ENCODE data around the gene HID1. TPM values are rescaled to one million over a fixed set of nuclear protein-coding genes. Genes with fewer than 3 reads are reported as not detected.
"Not testable (repeated sequence)": the region's sequence is repeated elsewhere in the genome, so short reads cannot be mapped to it uniquely, and the experiment has no call there.

Gene HID1
- total RNA-seq, 1 experiment from 2014 or later, result 0.16 TPM

DNA sequence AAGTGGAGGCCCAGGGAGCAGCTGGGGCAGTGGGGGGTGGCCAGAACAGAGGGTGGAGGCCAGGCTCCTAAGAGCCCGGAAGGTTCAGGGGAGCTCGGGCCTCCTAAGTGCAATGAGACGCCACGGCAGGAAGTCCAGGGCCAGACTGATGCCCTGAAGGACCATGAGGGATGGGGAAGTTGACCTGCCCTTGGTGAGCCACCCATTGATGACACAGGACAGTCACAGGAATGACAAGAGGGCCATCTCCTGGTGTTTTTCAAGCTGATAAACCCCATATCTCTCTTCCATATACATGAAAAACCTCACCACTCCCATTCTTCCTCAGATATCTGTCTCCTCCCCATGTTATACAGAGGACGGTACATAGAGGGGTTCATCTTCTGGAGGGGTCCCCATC lies 34.1 kb upstream of the HID1 start:
- Histone ChIP-seq H3K36me3 (peaks cover 30% of the 10 kb centered on the region), H3K4me3 (no peak overlapping the region), H3K27ac (no peak overlapping the region), H3K27me3 (replicated peaks) (no peaks in the 10 kb centered on the region), H3K4me1 (replicated peaks) (peaks cover under 1% of the 10 kb centered on the region), H3K9me3 (replicated peaks) (no peaks in the 10 kb centered on the region)
- no peak for DNase-seq (ENCODE audit: low read depth in 1 of 2, low spot score in 2 of 2)

DNA sequence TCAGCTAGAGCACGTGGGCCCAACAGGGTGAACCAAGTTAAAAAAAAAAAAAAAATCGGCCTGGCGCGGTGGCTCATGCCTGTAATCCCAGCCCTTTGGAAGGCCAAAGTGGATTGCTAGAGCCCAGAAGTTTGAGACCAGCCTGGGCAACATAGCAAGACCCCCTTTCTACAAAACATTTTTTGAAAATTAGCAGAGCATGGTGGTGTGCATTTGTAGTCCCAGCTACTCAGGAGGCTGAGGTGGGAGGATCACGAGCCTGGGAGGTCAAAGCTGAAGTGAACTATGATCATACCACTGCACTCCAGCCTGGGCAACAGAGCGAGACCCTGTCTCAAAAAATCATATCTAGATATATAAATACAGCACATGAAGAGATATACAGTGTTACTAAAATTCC lies 33.5 kb upstream of the HID1 start:
- DNase-seq (ENCODE audit: low read depth in 1 of 2, low spot score in 2 of 2); H3K27me3 ChIP-seq (replicated peaks); H3K4me3 ChIP-seq; H3K9me3 ChIP-seq (replicated peaks); H3K4me1 ChIP-seq (replicated peaks); H3K27ac ChIP-seq: not testable (repeated sequence)
- H3K36me3 ChIP-seq, result peaks cover 36% of the 10 kb centered on the region

DNA sequence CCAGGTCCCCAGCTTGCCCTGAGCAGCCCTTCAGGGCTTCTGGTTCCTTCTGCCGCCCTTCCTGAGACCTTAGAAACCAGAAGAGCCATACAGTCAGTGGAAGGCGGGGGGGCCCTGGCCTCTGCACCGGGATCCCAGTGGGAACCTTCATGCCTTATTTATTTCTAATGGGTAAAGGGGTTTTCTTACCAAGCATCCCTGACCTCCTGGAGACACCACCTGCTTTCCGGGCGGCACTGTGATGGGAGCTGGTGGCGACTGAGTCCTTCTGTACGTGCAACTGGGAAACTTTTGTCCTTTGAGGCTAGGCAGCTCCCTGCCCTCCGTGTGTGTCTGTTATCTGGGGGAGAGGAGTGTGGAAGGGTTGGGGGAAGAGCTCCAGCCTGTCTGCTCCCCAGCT lies 32.7 kb upstream of the HID1 start:
- Histone ChIP-seq H3K27me3 (replicated peaks) (no peaks in the 10 kb centered on the region), H3K36me3 (peaks cover 39% of the 10 kb centered on the region), H3K4me1 (replicated peaks) (no peaks in the 10 kb centered on the region), H3K27ac (no peak overlapping the region), H3K9me3 (replicated peaks) (no peaks in the 10 kb centered on the region), H3K4me3 (no peak overlapping the region)
- no peak for DNase-seq (ENCODE audit: low read depth in 1 of 2, low spot score in 2 of 2)

DNA sequence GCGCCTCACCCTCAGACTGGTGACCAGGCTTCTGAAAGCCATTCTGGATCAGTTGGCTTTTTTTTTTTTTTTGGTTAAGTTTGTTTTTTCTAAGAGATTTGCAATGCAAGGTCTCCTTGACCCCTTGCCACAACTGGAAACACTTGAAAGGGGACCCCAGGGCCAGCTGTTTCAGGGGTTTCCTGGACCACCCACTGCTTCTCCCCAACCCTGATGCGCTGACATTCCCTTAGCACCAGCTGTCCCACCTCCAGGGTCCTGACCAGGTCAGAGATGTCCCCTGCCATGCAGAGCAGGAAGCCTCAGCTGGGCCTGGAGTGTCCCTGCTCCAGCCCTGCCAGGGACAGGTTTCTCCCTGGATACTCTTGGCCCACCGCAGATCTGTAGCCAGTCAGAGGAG lies 31.8 kb upstream of the HID1 start:
- DNase-seq (ENCODE audit: low read depth in 1 of 2, low spot score in 2 of 2), result no peak
- H3K4me3 ChIP-seq, result no peak overlapping the region
- H3K36me3 ChIP-seq, result peaks cover 44% of the 10 kb centered on the region
- no peak overlapping the region for H3K27ac ChIP-seq
- no peaks in the 10 kb centered on the region for H3K9me3 ChIP-seq (replicated peaks)
- H3K4me1 ChIP-seq (replicated peaks), result no peaks in the 10 kb centered on the region
- H3K27me3 ChIP-seq (replicated peaks), result no peaks in the 10 kb centered on the region

DNA sequence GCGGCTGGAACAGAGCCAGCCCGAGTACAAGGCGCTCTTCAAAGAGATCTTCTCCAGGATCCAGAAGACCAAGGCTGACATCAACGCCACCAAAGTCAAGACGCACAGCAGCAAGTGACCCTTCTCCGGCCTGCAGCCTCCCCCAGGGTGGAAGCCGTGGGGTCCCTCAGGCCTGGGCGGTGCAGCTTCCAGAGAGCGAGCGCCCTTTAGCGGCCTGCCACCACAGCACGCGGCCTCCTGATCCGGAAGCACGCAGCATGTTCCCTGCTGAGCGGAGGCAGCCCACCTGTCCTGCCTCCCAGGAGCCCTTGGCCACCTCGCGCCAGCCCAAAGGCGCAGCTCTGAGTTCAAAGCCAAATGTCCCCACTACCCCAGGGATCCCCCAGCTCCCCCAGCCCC lies 31.4 kb upstream of the HID1 start:
- peaks cover 44% of the 10 kb centered on the region for H3K36me3 ChIP-seq
- DNase-seq (ENCODE audit: low read depth in 1 of 2, low spot score in 2 of 2), result no peak
- no peaks in the 10 kb centered on the region for H3K9me3 ChIP-seq (replicated peaks)
- H3K27me3 ChIP-seq (replicated peaks), result no peaks in the 10 kb centered on the region
- no peak overlapping the region for H3K27ac ChIP-seq
- no peaks in the 10 kb centered on the region for H3K4me1 ChIP-seq (replicated peaks)
- H3K4me3 ChIP-seq, result no peak overlapping the region

DNA sequence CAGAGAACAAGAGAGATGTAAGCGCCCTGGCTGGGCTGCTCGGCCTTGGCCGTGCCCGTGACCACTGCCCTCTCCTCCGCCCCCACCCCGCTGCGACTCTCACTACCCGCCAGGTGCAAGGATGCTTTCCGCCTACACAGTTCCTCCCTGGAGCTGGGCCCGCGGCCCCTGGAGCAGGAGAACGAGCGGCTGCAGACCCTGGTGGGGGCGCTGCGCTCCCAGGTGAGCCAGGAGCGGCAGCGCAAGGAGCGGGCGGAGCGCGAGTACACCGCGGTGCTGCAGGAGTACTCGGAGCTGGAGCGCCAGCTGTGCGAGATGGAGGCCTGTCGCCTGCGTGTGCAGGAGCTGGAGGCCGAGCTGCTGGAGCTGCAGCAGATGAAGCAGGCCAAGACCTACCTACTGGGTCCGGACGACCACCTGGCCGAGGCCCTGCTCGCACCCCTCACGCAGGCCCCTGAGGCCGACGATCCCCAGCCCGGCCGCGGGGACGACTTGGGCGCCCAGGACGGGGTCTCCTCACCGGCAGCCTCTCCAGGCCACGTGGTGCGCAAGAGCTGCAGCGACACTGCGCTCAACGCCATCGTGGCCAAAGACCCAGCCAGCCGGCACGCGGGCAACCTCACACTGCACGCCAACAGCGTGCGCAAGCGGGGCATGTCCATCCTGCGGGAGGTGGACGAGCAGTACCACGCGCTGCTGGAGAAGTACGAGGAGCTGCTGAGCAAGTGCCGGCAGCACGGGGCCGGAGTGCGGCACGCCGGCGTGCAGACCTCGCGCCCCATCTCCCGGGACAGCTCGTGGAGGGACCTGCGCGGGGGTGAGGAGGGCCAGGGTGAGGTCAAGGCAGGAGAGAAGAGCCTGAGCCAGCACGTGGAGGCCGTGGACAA lies 30.8 kb upstream of the HID1 start:
- no peak for DNase-seq (ENCODE audit: low read depth in 1 of 2, low spot score in 2 of 2)

DNA sequence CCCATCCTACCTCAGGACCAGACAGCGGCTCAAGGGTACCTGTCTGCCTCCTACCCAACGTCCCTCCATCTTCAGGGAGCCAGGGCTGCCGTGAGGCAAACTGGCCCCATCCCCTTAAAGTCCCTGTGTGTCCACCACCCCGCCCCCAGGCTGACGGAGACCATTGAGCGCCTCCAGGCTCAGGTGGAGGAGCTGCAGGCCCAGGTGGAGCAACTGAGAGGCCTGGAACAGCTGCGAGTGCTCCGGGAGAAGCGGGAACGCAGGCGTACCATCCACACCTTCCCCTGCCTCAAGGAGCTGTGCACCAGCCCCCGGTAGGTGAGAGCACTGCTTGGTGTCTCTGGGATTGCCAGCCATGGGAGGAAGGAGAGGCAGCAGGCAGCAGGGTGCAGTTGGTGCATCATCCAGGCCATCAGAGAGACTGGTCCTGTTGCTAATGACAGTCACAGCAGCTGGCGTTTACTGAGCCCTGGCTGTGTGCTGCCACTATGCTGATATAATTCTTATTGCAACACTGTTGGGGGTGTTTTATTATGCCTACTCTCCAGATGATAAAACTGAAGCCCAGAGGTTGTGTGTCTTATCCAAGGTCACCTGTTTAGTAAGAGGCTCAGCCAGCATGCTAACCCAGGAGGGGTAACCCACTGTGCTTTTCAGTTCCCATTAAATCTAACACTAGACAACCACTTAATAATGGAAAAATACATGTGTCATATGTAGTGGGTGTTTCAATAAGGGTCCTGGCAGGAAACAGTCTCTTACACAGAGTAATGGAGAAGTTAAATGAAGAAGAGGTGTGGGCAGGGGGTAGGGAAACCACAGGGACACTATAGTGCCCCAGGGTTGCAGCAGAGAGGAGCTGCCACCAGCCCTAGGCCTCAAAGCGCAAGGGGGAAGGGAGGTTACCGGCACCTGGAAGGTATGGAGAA lies 29.6 kb upstream of the HID1 start:
- DNase-seq (ENCODE audit: low read depth in 1 of 2, low spot score in 2 of 2), result no peak
- H3K27ac ChIP-seq, result no peak overlapping the region
- peaks cover 44% of the 10 kb centered on the region for H3K36me3 ChIP-seq
- no peaks in the 10 kb centered on the region for H3K27me3 ChIP-seq (replicated peaks)
- no peak overlapping the region for H3K4me3 ChIP-seq
- no peaks in the 10 kb centered on the region for H3K4me1 ChIP-seq (replicated peaks)
- no peaks in the 10 kb centered on the region for H3K9me3 ChIP-seq (replicated peaks)

More for the DNA sequence above, 30.8 kb upstream of the HID1 start:
- H3K27ac ChIP-seq, result no peak overlapping the region
- no peaks in the 10 kb centered on the region for H3K27me3 ChIP-seq (replicated peaks)
- peaks cover 44% of the 10 kb centered on the region for H3K36me3 ChIP-seq
- H3K9me3 ChIP-seq (replicated peaks), result no peaks in the 10 kb centered on the region
- H3K4me3 ChIP-seq, result no peak overlapping the region
- H3K4me1 ChIP-seq (replicated peaks), result no peaks in the 10 kb centered on the region

DNA sequence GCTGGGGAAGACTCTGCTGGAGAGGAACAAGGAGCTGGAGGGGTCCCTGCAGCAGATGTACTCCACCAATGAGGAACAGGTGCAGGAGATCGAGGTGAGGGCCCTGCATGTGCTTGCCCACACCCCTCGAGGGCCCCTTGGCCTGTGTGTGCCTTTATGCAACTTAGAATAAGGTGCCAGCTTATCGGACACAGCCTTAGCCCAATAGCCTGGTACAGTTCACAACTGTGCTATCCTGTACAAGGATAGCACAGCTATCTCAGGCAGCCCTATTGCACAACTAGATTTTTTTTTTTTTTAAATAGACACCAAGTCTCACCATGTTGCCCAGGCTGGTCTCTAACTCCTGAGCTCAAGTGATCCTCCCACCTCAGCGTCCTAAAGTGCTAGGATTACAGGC lies 27.0 kb upstream of the HID1 start:
- Histone ChIP-seq H3K27me3 (replicated peaks) (no peaks in the 10 kb centered on the region), H3K9me3 (replicated peaks) (no peaks in the 10 kb centered on the region), H3K4me3 (no peak overlapping the region), H3K4me1 (replicated peaks) (no peaks in the 10 kb centered on the region), H3K27ac (no peak overlapping the region), H3K36me3 (peaks cover 38% of the 10 kb centered on the region)
- DNase-seq (ENCODE audit: low read depth in 1 of 2, low spot score in 2 of 2), result no peak

DNA sequence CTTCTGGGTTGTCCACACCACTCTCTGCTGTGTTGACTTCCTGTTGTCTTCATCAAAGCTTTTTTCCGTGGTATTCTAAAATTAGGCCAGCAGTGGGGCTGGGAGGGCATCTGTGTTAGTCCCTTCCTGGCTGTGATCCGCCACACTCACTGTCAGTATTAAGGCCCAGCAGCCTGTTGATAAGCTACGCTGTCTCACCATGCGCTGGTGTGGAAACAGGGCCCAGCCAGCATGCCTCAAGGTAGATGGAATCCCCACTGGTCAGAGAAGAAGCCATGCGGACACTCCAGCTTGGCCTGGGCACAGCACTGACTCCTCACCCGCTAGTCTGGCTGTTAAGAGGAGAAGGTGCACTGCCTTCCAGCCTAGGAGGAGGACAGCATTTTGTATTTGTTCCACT lies 26.2 kb upstream of the HID1 start:
- peaks cover 41% of the 10 kb centered on the region for H3K36me3 ChIP-seq
- H3K27ac ChIP-seq, result no peak overlapping the region
- H3K4me3 ChIP-seq, result no peak overlapping the region
- no peaks in the 10 kb centered on the region for H3K27me3 ChIP-seq (replicated peaks)
- no peaks in the 10 kb centered on the region for H3K9me3 ChIP-seq (replicated peaks)
- H3K4me1 ChIP-seq (replicated peaks), result no peaks in the 10 kb centered on the region
- DNase-seq (ENCODE audit: low read depth in 1 of 2, low spot score in 2 of 2), result no peak

DNA sequence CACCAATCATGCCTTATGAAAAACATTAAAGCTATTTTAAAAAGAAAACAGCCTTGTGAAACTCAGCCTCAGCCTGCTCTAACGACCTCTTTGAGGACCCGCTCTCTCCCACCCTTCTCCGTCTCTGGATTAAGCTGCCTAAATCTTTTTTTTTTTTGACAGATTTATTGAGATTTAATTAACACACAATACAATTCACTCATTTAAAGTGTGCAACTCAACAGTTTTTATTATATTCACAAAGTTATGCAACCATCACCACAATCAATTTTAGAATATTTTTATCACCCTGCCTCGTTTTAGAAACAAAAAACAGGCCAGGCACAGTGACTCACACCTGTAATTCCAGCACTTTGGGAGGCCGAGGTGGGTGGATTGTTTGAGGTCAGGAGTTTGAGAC lies 23.3 kb upstream of the HID1 start:
- H3K27me3 ChIP-seq (replicated peaks), result no peaks in the 10 kb centered on the region
- H3K36me3 ChIP-seq, result peaks cover 16% of the 10 kb centered on the region
- DNase-seq (ENCODE audit: low read depth in 1 of 2, low spot score in 2 of 2), result no peak
- no peaks in the 10 kb centered on the region for H3K4me1 ChIP-seq (replicated peaks)
- H3K27ac ChIP-seq, result no peak overlapping the region
- H3K9me3 ChIP-seq (replicated peaks), result no peaks in the 10 kb centered on the region
- no peak overlapping the region for H3K4me3 ChIP-seq

DNA sequence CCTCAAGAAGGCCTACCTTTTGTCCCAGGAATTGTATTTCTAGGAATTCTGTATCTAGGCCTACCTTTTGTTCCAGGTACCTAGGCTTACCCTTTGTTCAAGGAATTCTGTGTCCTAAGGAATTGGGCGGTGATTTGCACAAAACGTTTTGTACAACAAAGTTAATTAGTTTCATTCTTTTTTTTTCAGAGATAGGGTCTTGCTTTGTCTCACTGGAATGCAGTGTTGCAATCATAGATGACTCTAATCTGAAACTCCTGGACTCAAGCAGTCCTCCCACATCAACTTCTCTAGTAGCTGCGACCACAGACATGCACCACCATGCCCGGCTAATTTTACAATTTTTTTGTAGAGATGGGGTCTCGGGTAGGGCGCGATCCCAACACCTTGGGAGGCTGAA lies 21.9 kb upstream of the HID1 start:
- no peaks in the 10 kb centered on the region for H3K27me3 ChIP-seq (replicated peaks)
- no peak for DNase-seq (ENCODE audit: low read depth in 1 of 2, low spot score in 2 of 2)
- H3K9me3 ChIP-seq (replicated peaks), result no peaks in the 10 kb centered on the region
- H3K4me3 ChIP-seq, result no peak overlapping the region
- H3K27ac ChIP-seq, result no peak overlapping the region
- peaks cover 11% of the 10 kb centered on the region; the same call in 1 of the 2 replicates for H3K36me3 ChIP-seq
- no peaks in the 10 kb centered on the region for H3K4me1 ChIP-seq (replicated peaks)

DNA sequence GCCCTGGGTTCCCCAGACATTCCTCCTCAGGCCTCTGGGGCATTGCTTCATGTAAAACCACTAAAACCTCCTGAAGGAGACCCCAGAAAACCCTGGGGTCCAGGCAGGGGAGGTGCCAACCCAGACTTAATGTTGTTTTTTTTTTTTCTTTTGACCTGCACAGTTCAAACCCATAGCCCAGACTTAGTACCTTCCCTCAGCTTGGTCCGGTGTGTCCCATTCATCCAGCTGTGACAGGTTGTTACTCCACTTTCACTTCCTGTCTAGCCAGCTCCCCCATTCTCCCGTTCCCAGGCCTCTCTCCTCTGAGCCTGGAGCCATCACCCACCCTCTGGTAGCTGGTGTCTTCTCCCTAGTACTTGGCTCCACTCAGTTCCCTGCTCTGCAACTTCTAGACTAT lies 19.7 kb upstream of the HID1 start:
- no peak overlapping the region for H3K4me3 ChIP-seq
- peaks cover 14% of the 10 kb centered on the region for H3K4me1 ChIP-seq (replicated peaks)
- H3K27me3 ChIP-seq (replicated peaks), result no peaks in the 10 kb centered on the region
- peaks cover 19% of the 10 kb centered on the region; the same call in 1 of the 2 replicates for H3K36me3 ChIP-seq
- H3K27ac ChIP-seq, result no peak overlapping the region
- no peak for DNase-seq (ENCODE audit: low read depth in 1 of 2, low spot score in 2 of 2)
- no peaks in the 10 kb centered on the region for H3K9me3 ChIP-seq (replicated peaks)

DNA sequence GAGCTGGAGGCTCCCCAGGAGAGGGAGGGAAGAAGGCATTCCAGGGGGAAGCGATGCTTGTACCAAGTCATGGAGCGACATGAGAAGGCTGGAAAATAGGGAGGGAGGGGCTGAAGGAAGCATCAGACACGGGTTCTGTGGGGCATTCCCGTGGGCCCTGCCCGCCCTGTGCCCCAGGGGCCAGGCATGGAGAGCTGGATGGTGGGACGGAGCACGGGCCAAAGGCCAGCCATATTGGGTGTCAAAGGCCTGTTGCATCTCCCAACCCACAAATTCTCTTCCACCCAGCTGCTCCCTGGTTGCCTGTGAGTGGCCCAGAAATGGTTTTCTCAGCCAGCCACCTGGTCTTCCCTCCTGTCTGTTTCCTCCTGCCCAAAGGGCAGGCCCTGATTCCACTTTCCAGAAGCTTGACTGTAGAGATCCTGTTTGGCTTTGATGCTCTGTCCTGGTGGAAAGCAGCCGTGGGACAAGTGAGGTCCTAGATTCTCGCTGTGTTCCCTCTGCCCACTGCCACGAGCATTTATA lies 18.1 kb upstream of the HID1 start:
- H3K36me3 ChIP-seq, result peaks cover 19% of the 10 kb centered on the region; the same call in 1 of the 2 replicates
- H3K27ac ChIP-seq, result no peak overlapping the region
- no peaks in the 10 kb centered on the region for H3K27me3 ChIP-seq (replicated peaks)
- peaks cover 18% of the 10 kb centered on the region for H3K4me1 ChIP-seq (replicated peaks)
- no peak overlapping the region for H3K4me3 ChIP-seq
- no peak for DNase-seq (ENCODE audit: low read depth in 1 of 2, low spot score in 2 of 2)
- no peaks in the 10 kb centered on the region for H3K9me3 ChIP-seq (replicated peaks)
